H1 (cell line): ENCODE measurements around the gene ACTL7A.
"Not testable (repeated sequence)": the region's sequence is repeated elsewhere in the genome, so short reads cannot be mapped to it uniquely, and the experiment has no call there.

Experiments
- CEBPB ChIP-seq: IDR thresholded peaks from 2 replicates; pipeline ENCODE4 v1.6.1; 2012; ENCODE audit warnings: low read depth, low read length
- CHD2 ChIP-seq: IDR thresholded peaks from 2 replicates; pipeline ENCODE4 v1.6.1; 2012; ENCODE audit warnings: low read length, improper control_type of control experiment
- EZH2 ChIP-seq: fragments of 200-600 bp; sonication (generic); IDR thresholded peaks from 2 replicates; pipeline ENCODE4 v1.7.1; 2012; ENCODE audit warnings: low read depth, mild to moderate bottlenecking, moderate library complexity, low read length, inconsistent platforms; ENCODE audit not compliant: severe bottlenecking
- SP1 ChIP-seq: IDR thresholded peaks from 2 replicates; pipeline ENCODE4 v1.6.1; 2011; ENCODE audit warnings: low read depth, low read length
- USF2 ChIP-seq: IDR thresholded peaks from 2 replicates; pipeline ENCODE4 v1.6.1; 2011; ENCODE audit warnings: low read length, improper control_type of control experiment
- TF ChIP-seq, protein P1 (sequence below), 3 experiments: IDR thresholded peaks; 1 replicate in 2 of 3; 2 replicates in 1 of 3; pipeline versions ENCODE4 v1.5.1 to v1.6.1; 2011; ENCODE audit warnings: low read length in 3 of 3, mild to moderate bottlenecking in 3 of 3, inconsistent platforms in 2 of 3, low read depth in 1 of 3, moderate library complexity in 1 of 3; ENCODE audit not compliant: insufficient read depth in 1 of 3; ENCODE audit errors: control extremely low read depth in 1 of 3

GRCh38 chr9:108886594-108887271 lies 24.7 kb downstream of the ACTL7A start:
- not testable (repeated sequence) for TF ChIP-seq CHD2, USF2, CEBPB, EZH2, SP1
- TF ChIP-seq, protein P1, sequence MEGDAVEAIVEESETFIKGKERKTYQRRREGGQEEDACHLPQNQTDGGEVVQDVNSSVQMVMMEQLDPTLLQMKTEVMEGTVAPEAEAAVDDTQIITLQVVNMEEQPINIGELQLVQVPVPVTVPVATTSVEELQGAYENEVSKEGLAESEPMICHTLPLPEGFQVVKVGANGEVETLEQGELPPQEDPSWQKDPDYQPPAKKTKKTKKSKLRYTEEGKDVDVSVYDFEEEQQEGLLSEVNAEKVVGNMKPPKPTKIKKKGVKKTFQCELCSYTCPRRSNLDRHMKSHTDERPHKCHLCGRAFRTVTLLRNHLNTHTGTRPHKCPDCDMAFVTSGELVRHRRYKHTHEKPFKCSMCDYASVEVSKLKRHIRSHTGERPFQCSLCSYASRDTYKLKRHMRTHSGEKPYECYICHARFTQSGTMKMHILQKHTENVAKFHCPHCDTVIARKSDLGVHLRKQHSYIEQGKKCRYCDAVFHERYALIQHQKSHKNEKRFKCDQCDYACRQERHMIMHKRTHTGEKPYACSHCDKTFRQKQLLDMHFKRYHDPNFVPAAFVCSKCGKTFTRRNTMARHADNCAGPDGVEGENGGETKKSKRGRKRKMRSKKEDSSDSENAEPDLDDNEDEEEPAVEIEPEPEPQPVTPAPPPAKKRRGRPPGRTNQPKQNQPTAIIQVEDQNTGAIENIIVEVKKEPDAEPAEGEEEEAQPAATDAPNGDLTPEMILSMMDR (IDR thresholded peaks at IDR 0.05; ENCODE audit: control extremely low read depth in 1 of 3, insufficient read depth in 1 of 3, low read depth in 1 of 3, low read length in 3 of 3): not testable (repeated sequence)
